ENCODE results near the gene TRPV4. TPM values are rescaled to one million over a fixed set of nuclear protein-coding genes. Genes with fewer than 3 reads are reported as not detected.

Gene TRPV4
- polyA plus RNA-seq, 1 of the 3 experiments (the other 2 are of a cell fraction): 5.2 TPM

DNA sequence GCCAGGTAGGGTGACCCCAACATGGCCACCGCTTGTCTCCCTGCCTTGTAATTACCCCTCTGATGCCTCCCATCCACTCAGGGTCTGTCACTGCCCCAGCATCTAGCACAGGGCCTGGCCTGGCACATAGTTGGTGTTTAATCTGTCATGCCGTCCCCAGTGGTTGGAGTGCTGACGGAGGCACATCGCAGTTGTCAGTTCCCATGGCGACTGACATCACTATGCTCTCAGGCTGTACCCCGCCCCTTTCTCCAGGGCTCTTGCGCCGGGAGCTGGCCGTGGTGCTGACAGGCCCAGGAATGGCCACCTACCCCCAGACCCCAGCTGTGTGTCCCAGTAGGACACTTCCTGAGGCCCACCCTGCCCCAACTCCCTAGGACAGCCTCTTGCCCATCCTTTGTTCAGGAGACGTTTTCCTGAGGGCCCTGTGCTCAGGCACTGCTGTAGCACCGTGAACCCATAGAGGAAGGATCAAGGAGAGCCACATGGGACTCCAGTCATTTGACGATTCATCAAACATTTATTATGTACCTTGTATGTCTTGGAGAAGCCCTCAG is 96.6 kb downstream of the TRPV4 start:
- WGBS (ENCODE audit: low lambda C conversion rate): 65% methylated on average over 2 of the region's 12 CpGs
- no peaks in the 10 kb centered on the region for H3K27me3 ChIP-seq (ENCODE audit: insufficient read depth)
- H3F3A ChIP-seq (replicated peaks; ENCODE audit: insufficient read depth): no peaks in the 10 kb centered on the region
- H3K4me1 ChIP-seq (ENCODE audit: control insufficient read depth in 1 of 2, insufficient read depth in 2 of 2, low read depth in 1 of 2, low read length in 1 of 2): peaks cover 0 to 86% of the 10 kb centered on the region in 2 experiments; a peak in 1 of 4 replicates
- no peak overlapping the region for H3K9ac ChIP-seq
- peak; percentile 43 for DNase-seq
- TF ChIP-seq FOXJ3 (CRISPR knock-in tag; IDR thresholded peaks at IDR 0.05) (no peak), SMC3 (IDR thresholded peaks at IDR 0.05; ENCODE audit: low read depth, low read length) (no peak), JUND (IDR thresholded peaks at IDR 0.05) (no peak), EZH2phosphoT487 (IDR thresholded peaks at IDR 0.05; ENCODE audit: borderline replicate concordance, low read depth) (no peak), SIN3A (IDR thresholded peaks at IDR 0.05; ENCODE audit: borderline replicate concordance, low read depth, low read length) (no peak), RFX5 (IDR thresholded peaks at IDR 0.05; ENCODE audit: low read length) (no peak), RAD21 (IDR thresholded peaks at IDR 0.05; ENCODE audit: low read length) (no peak)
- TF ChIP-seq, protein P1, sequence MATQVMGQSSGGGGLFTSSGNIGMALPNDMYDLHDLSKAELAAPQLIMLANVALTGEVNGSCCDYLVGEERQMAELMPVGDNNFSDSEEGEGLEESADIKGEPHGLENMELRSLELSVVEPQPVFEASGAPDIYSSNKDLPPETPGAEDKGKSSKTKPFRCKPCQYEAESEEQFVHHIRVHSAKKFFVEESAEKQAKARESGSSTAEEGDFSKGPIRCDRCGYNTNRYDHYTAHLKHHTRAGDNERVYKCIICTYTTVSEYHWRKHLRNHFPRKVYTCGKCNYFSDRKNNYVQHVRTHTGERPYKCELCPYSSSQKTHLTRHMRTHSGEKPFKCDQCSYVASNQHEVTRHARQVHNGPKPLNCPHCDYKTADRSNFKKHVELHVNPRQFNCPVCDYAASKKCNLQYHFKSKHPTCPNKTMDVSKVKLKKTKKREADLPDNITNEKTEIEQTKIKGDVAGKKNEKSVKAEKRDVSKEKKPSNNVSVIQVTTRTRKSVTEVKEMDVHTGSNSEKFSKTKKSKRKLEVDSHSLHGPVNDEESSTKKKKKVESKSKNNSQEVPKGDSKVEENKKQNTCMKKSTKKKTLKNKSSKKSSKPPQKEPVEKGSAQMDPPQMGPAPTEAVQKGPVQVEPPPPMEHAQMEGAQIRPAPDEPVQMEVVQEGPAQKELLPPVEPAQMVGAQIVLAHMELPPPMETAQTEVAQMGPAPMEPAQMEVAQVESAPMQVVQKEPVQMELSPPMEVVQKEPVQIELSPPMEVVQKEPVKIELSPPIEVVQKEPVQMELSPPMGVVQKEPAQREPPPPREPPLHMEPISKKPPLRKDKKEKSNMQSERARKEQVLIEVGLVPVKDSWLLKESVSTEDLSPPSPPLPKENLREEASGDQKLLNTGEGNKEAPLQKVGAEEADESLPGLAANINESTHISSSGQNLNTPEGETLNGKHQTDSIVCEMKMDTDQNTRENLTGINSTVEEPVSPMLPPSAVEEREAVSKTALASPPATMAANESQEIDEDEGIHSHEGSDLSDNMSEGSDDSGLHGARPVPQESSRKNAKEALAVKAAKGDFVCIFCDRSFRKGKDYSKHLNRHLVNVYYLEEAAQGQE (IDR thresholded peaks at IDR 0.05; ENCODE audit: low read depth, low read length): peak; percentile 95
- CTCF ChIA-PET: interaction anchor here (0.6 to 1.4 kb wide), 5 partner anchors 13 to 164 kb away, joined by 3 to 6 read pairs (median 3); no protein-coding TSS in a partner anchor
- no peak overlapping the region for H2AFZ ChIP-seq (ENCODE audit: low read depth)
- H3K9me3 ChIP-seq: no peaks in the 10 kb centered on the region
- no peak overlapping the region for H3K4me2 ChIP-seq
- POLR2A ChIA-PET: interaction anchor here (0.7 kb wide), 1 partner anchor 130 kb away, joined by 3 read pairs; no protein-coding TSS in a partner anchor
- H4K20me1 ChIP-seq (ENCODE audit: insufficient read depth): 0 out of 2 replicates have a peak, but pooled peaks cover 5% of the 10 kb centered on the region
- no peaks in the 10 kb centered on the region for H3K9me2 ChIP-seq
- no peaks in the 10 kb centered on the region for H3K79me2 ChIP-seq (ENCODE audit: insufficient read depth)
- peak overlapping the region in 1 of 2 experiments; percentile 66; a peak in 2 of 4 replicates for H3K27ac ChIP-seq (ENCODE audit: low read depth in 2 of 2, low read length in 1 of 2)
- H3K36me3 ChIP-seq (replicated peaks in 1 of 2; ENCODE audit: control insufficient read depth in 1 of 2, insufficient read depth in 2 of 2, low read length in 1 of 2): no peaks in the 10 kb centered on the region
- no peak overlapping the region for H3K4me3 ChIP-seq (ENCODE audit: low read depth in 2 of 2, low read length in 1 of 2)

DNA sequence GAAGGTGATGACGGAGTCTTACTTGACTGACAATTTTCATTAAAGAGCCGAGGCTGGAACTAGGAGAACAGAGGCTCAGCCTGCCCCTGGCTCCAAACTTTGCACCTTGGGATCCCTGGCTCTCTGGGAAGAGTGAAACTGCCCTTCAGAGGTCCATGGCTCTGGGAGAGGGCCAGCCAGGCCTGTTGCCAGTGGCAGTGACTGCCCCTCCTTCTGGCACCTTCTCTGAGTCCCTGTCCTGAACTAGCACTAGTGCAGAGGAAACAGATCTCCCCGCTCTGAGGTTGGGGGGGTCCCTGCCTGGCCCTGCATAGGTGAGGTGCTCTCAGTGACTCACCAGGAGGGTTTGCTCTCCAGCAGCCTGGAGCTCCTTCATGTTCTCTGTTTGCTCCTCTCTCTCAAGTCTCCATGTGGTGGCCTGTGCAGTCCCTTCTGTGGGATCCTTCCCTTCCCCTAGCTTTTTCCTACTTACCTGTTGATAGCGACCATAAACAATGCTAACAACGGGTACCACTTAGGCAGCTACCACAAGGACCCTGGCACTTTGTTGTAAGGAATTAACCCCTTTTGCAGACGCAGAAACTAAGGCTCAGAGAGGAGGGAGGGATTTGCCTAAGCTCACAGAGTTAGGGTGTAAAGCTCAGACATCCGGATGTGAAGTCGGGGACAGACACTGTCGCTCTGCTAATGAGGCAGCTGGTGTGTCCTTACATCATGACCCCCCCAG is 97.2 kb downstream of the TRPV4 start:
- no peak overlapping the region for H2AFZ ChIP-seq (ENCODE audit: low read depth)
- H4K20me1 ChIP-seq (ENCODE audit: insufficient read depth): 0 out of 2 replicates have a peak, but pooled peaks cover 5% of the 10 kb centered on the region
- no peak overlapping the region for H3K4me2 ChIP-seq
- no peaks in the 10 kb centered on the region for H3K27me3 ChIP-seq (ENCODE audit: insufficient read depth)
- H3K9ac ChIP-seq: no peak overlapping the region
- H3K27ac ChIP-seq (ENCODE audit: low read depth in 2 of 2, low read length in 1 of 2): peak overlapping the region in 1 of 2 experiments; percentile 66; a peak in 2 of 4 replicates
- peaks cover 0 to 86% of the 10 kb centered on the region in 2 experiments; a peak in 1 of 4 replicates for H3K4me1 ChIP-seq (ENCODE audit: control insufficient read depth in 1 of 2, insufficient read depth in 2 of 2, low read depth in 1 of 2, low read length in 1 of 2)
- H3K36me3 ChIP-seq (replicated peaks in 1 of 2; ENCODE audit: control insufficient read depth in 1 of 2, insufficient read depth in 2 of 2, low read length in 1 of 2): no peaks in the 10 kb centered on the region
- no peaks in the 10 kb centered on the region for H3K9me3 ChIP-seq
- no peak overlapping the region for H3K4me3 ChIP-seq (ENCODE audit: low read depth in 2 of 2, low read length in 1 of 2)
- no peaks in the 10 kb centered on the region for H3K79me2 ChIP-seq (ENCODE audit: insufficient read depth)
- 61% methylated on average over 8 of the region's 9 CpGs for WGBS (ENCODE audit: low lambda C conversion rate)
- TF ChIP-seq GATA2 (CRISPR knock-in tag; IDR thresholded peaks at IDR 0.05): no peak
- TF ChIP-seq ELF1 (IDR thresholded peaks at IDR 0.05): no peak
- TF ChIP-seq RAD21 (IDR thresholded peaks at IDR 0.05; ENCODE audit: low read length): no peak
- no peak for TF ChIP-seq JUND (IDR thresholded peaks at IDR 0.05)
- TF ChIP-seq TEAD4 (IDR thresholded peaks at IDR 0.05; ENCODE audit: borderline replicate concordance, insufficient read depth): no peak
- no peaks in the 10 kb centered on the region for H3F3A ChIP-seq (replicated peaks; ENCODE audit: insufficient read depth)
- POLR2A ChIA-PET: interaction anchor here (0.7 kb wide), 2 partner anchors 13 to 130 kb away, joined by 3 read pairs; no protein-coding TSS in a partner anchor
- no peaks in the 10 kb centered on the region for H3K9me2 ChIP-seq
- CTCF ChIA-PET: interaction anchor here (0.7 to 1.4 kb wide), 4 partner anchors 13 to 138 kb away, joined by 3 to 6 read pairs (median 4); no protein-coding TSS in a partner anchor
- DNase-seq: peak; percentile 23
